Measurements from ENCODE around the gene SLC25A44. TPM values are rescaled to one million over a fixed set of nuclear protein-coding genes. Genes with fewer than 3 reads are reported as not detected.

The SLC25A44 gene
- total RNA-seq, 2 donors from 2014 or later = 10.7 to 23.7 TPM

- DNase-seq (ENCODE audit: low spot score) = no peak
- ATAC-seq (ENCODE audit: insufficient number of reproducible peaks, low FRiP score, low read depth) = peak; percentile 23
- no peak overlapping the region for H3K4me3 ChIP-seq
- H3K27ac ChIP-seq = peak overlapping the region in 1 of 2 donors; percentile 54
- H3K36me3 ChIP-seq = no peaks in the 10 kb centered on the region
- H3K27me3 ChIP-seq (replicated peaks; ENCODE audit: insufficient read depth) = no peaks in the 10 kb centered on the region
- peaks cover 14 to 18% of the 10 kb centered on the region in 2 donors for H3K4me1 ChIP-seq (ENCODE audit: control insufficient read depth in 1 of 2, low read depth in 2 of 2)
- TF ChIP-seq, protein P1, sequence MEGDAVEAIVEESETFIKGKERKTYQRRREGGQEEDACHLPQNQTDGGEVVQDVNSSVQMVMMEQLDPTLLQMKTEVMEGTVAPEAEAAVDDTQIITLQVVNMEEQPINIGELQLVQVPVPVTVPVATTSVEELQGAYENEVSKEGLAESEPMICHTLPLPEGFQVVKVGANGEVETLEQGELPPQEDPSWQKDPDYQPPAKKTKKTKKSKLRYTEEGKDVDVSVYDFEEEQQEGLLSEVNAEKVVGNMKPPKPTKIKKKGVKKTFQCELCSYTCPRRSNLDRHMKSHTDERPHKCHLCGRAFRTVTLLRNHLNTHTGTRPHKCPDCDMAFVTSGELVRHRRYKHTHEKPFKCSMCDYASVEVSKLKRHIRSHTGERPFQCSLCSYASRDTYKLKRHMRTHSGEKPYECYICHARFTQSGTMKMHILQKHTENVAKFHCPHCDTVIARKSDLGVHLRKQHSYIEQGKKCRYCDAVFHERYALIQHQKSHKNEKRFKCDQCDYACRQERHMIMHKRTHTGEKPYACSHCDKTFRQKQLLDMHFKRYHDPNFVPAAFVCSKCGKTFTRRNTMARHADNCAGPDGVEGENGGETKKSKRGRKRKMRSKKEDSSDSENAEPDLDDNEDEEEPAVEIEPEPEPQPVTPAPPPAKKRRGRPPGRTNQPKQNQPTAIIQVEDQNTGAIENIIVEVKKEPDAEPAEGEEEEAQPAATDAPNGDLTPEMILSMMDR (IDR thresholded peaks at IDR 0.05) = no peak
- no peaks in the 10 kb centered on the region for H3K9me3 ChIP-seq
These were observed 42.7 kb upstream of the SLC25A44 start for GRCh38 chr1:156151093-156151688.

GRCh38 chr1:156152628-156153027 is 41.3 kb upstream of the SLC25A44 start:
- Histone ChIP-seq H3K9me3 (no peaks in the 10 kb centered on the region), H3K4me1 (ENCODE audit: control insufficient read depth in 1 of 2, low read depth in 2 of 2) (peaks cover 7 to 9% of the 10 kb centered on the region in 2 donors), H3K27ac (no peak overlapping the region), H3K27me3 (replicated peaks; ENCODE audit: insufficient read depth) (no peaks in the 10 kb centered on the region), H3K36me3 (no peaks in the 10 kb centered on the region), H3K4me3 (no peak overlapping the region)
- TF ChIP-seq, protein P1 (IDR thresholded peaks at IDR 0.05) = no peak
- no peak for ATAC-seq (ENCODE audit: insufficient number of reproducible peaks, low FRiP score, low read depth)
- DNase-seq (ENCODE audit: low spot score) = no peak

DNA sequence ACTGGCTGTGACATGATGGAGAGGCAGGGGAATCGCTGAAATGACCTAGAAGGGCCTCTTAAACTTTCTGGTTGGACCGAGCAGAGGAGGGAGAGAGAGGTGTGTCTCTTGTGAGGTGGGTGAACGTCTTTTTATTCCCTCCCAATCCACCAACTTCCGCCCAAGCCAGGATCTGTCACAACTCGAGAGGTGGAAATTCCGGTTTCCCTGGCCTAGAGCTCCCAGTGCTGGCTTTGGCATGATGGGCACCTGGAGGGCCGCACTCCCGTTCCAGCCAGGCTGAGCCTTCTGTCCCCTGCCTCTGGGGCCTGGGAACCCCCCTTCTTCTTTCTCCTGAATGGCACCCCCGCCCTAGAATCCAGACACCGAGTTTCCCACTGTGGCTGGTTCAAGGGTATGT is 40.5 kb upstream of the SLC25A44 start, which contains the start of gene SEMA4A:
Gene SEMA4A (plus strand): TSS at position 224 of the 400 bp plus-strand sequence. CDS start 994 bp downstream, outside the sequence.
- ATAC-seq (ENCODE audit: insufficient number of reproducible peaks, low FRiP score, low read depth) (no peak), DNase-seq (ENCODE audit: low spot score) (no peak)
- Histone ChIP-seq H3K36me3 (no peaks in the 10 kb centered on the region), H3K4me1 (ENCODE audit: control insufficient read depth in 1 of 2, low read depth in 2 of 2) (peaks cover 6 to 7% of the 10 kb centered on the region in 2 donors), H3K4me3 (peak within 1 kb of the TSS; percentile 35), H3K27ac (no peak within 1 kb of the TSS), H3K9me3 (no peaks in the 10 kb centered on the region), H3K27me3 (replicated peaks; ENCODE audit: insufficient read depth) (no peaks in the 10 kb centered on the region)
- TF ChIP-seq, protein P1 (IDR thresholded peaks at IDR 0.05) = no peak

GRCh38 chr1:156154317-156154749 is 39.6 kb upstream of the SLC25A44 start:
- no peaks in the 10 kb centered on the region for H3K27me3 ChIP-seq (replicated peaks; ENCODE audit: insufficient read depth)
- ATAC-seq (ENCODE audit: insufficient number of reproducible peaks, low FRiP score, low read depth) = no peak
- H3K27ac ChIP-seq = no peak overlapping the region
- H3K4me3 ChIP-seq = peak overlapping the region; percentile 35
- H3K9me3 ChIP-seq = no peaks in the 10 kb centered on the region
- no peak for DNase-seq (ENCODE audit: low spot score)
- H3K4me1 ChIP-seq (ENCODE audit: control insufficient read depth in 1 of 2, low read depth in 2 of 2) = peaks cover 6 to 7% of the 10 kb centered on the region in 2 donors
- TF ChIP-seq, protein P1 (IDR thresholded peaks at IDR 0.05) = no peak
- no peaks in the 10 kb centered on the region for H3K36me3 ChIP-seq

GRCh38 chr1:156155756-156156510 is 38.0 kb upstream of the SLC25A44 start:
- TF ChIP-seq, protein P1 (IDR thresholded peaks at IDR 0.05) = no peak
- DNase-seq (ENCODE audit: low spot score) (no peak), ATAC-seq (ENCODE audit: insufficient number of reproducible peaks, low FRiP score, low read depth) (no peak)
- no peak overlapping the region for H3K4me3 ChIP-seq
- H3K27ac ChIP-seq = no peak overlapping the region
- H3K4me1 ChIP-seq (ENCODE audit: control insufficient read depth in 1 of 2, low read depth in 2 of 2) = peaks cover 4% of the 10 kb centered on the region in 2 donors
- H3K27me3 ChIP-seq (replicated peaks; ENCODE audit: insufficient read depth) = no peaks in the 10 kb centered on the region
- no peaks in the 10 kb centered on the region for H3K9me3 ChIP-seq
- H3K36me3 ChIP-seq = no peaks in the 10 kb centered on the region

Measured in thoracic aorta (tissue), 2 donors.